ENCODE data around the gene PSME4. TPM values are rescaled to one million over a fixed set of nuclear protein-coding genes. Genes with fewer than 3 reads are reported as not detected.
"Not testable (repeated sequence)": the region's sequence is repeated elsewhere in the genome, so short reads cannot be mapped to it uniquely, and the experiment has no call there.

The PSME4 gene
- total RNA-seq, 8 experiments from 2014 or later = 28.7 to 143 (median 41.5) TPM

DNA sequence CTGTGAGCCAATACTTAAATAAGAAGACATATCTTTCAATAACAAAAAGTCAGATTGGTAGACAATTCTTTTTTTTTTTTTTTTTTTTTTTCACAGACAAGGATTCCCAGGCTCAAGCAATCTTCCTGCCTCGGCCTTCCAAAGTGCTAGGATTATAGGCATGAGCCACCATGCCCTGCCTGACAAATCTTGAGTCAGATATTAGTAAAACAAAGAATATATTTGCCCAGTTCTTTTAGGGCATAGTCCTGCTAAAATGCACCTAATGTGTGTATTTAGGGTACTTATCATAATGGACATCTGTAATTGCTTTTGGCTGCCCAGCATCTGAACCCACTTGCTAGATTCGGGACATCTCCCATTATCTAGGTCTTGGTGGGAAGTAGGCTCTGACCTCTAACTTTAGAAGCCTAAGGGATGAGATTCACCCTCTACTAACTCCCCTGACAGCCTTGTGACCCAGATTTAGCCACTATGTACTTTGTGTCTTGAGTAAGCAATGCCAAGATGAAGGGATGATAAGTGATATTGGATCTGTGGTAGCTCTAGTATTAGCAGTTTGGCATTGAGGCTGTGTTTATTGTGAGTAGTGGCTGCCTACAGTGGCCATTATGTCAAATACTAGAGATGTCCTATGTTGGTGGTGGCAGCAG is 18.5 kb upstream of the PSME4 start:
- no peaks in the 10 kb centered on the region for H3K4me1 ChIP-seq (replicated peaks in 1 of 2)
- in situ Hi-C loops (cut with MboI; ENCODE audit: low pct_unique_long_range_greater_than_20kb in 2 of 9, low sequenced_read_pairs in 9 of 9, unreplicated experiment in 9 of 9) = no loop called here
- 94 to 100% (median 100%) methylated on average over 1 to 2 of the region's 2 CpGs; no CpG with 5 or more reads in 4 of the 10 experiments for WGBS, 10 experiments
- H3K4me3 ChIP-seq = no peak overlapping the region
- no peak overlapping the region for H3K27ac ChIP-seq
- ATAC-seq (replicated peaks in 6 of 8) = no peak

GRCh38 chr2:53987336-53987921 is 16.6 kb upstream of the PSME4 start:
- in situ Hi-C loops (cut with MboI; ENCODE audit: low pct_unique_long_range_greater_than_20kb in 2 of 9, low sequenced_read_pairs in 9 of 9, unreplicated experiment in 9 of 9) = no loop called here
- no peak overlapping the region for H3K4me3 ChIP-seq
- peak in 5 of 8 experiments; percentile 16 to 93 (median 82) for ATAC-seq (replicated peaks in 6 of 8)
- WGBS, 10 experiments = 0 to 85% (median 33%) methylated on average over 1 of the region's 1 CpG; no CpG with 5 or more reads in 2 of the 10 experiments
- no peaks in the 10 kb centered on the region for H3K4me1 ChIP-seq (replicated peaks in 1 of 2)
- H3K27ac ChIP-seq = no peak overlapping the region

DNA sequence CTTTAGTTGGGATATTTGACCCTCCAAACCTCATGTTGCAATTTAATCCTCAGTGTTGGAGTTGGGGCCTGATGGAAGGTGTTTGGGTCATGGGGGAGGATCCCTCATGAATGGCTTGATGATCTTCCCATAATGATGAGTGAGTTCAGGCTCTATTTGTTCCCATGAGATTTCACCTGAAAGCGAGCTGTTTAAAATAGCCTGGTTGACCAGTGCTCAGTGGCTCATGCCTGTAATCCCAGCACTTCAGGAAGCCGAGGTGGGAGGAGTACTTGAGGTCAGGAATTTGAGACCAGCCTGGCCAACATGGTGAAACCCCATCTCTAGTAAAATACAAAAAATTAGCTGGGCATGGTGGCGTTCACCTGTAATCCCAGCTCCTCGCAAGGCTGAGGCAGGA is 14.9 kb upstream of the PSME4 start:
- no peak for ATAC-seq (replicated peaks in 6 of 8)
- in situ Hi-C loops (cut with MboI; ENCODE audit: low pct_unique_long_range_greater_than_20kb in 2 of 9, low sequenced_read_pairs in 9 of 9, unreplicated experiment in 9 of 9) = no loop called here
- no peak overlapping the region for H3K4me3 ChIP-seq
- H3K27ac ChIP-seq = no peak overlapping the region
- no peaks in the 10 kb centered on the region for H3K4me1 ChIP-seq (replicated peaks in 1 of 2)
- WGBS, 10 experiments = 83 to 100% (median 95%) methylated on average over 1 to 2 of the region's 4 CpGs; no CpG with 5 or more reads in 4 of the 10 experiments

GRCh38 chr2:53969968-53970723 is 647 bp downstream of the PSME4 start:
- ATAC-seq (replicated peaks in 6 of 8) = peak; percentile 44 to 56 (median 51)
- 0% methylated on average over 1 to 12 of the region's 46 CpGs; no CpG with 5 or more reads in 2 of the 10 experiments for WGBS, 10 experiments
- Histone ChIP-seq H3K4me3 (peak overlapping the region; percentile 55 to 88 (median 87)), H3K27ac (peak overlapping the region; percentile 92 to 97), H3K4me1 (replicated peaks in 1 of 2) (peaks cover 10 to 20% of the 10 kb centered on the region in 2 donors)
- in situ Hi-C loops (cut with MboI; ENCODE audit: low pct_unique_long_range_greater_than_20kb in 2 of 9, low sequenced_read_pairs in 9 of 9, unreplicated experiment in 9 of 9) = no loop called here

- peak in 3 of 8 experiments; percentile 5 to 12 (median 12) for ATAC-seq (replicated peaks in 6 of 8)
- in situ Hi-C loops (cut with MboI; ENCODE audit: low pct_unique_long_range_greater_than_20kb in 2 of 9, low sequenced_read_pairs in 9 of 9, unreplicated experiment in 9 of 9) = no loop called here
- peak overlapping the region; percentile 92 to 97 for H3K27ac ChIP-seq
- peaks cover 16 to 27% of the 10 kb centered on the region in 2 donors for H3K4me1 ChIP-seq (replicated peaks in 1 of 2)
- 0 to 9% (median 2%) methylated on average over 1 to 6 of the region's 6 CpGs; no CpG with 5 or more reads in 1 of the 10 experiments for WGBS, 10 experiments
- H3K4me3 ChIP-seq = peak overlapping the region; percentile 55 to 88 (median 87)
Measured at GRCh38 chr2:53969285-53969967, 1.4 kb downstream of the PSME4 start.

- no peak for ATAC-seq (replicated peaks in 6 of 8)
Measured at GRCh38 chr2:53964987-53965687, 5.7 kb downstream of the PSME4 start.

GRCh38 chr2:53964257-53964952 is 6.4 kb downstream of the PSME4 start:
- H3K27ac ChIP-seq = no peak overlapping the region

More at GRCh38 chr2:53964987-53965687, 5.7 kb downstream of the PSME4 start:
- 56 to 100% (median 92%) methylated on average over 1 to 11 of the region's 11 CpGs for WGBS, 10 experiments
- in situ Hi-C loops (cut with MboI; ENCODE audit: low pct_unique_long_range_greater_than_20kb in 2 of 9, low sequenced_read_pairs in 9 of 9, unreplicated experiment in 9 of 9) = no loop called here
- H3K4me3 ChIP-seq = no peak overlapping the region
- peaks cover 22 to 23% of the 10 kb centered on the region in 2 donors for H3K4me1 ChIP-seq (replicated peaks in 1 of 2)
- H3K27ac ChIP-seq = no peak overlapping the region

DNA sequence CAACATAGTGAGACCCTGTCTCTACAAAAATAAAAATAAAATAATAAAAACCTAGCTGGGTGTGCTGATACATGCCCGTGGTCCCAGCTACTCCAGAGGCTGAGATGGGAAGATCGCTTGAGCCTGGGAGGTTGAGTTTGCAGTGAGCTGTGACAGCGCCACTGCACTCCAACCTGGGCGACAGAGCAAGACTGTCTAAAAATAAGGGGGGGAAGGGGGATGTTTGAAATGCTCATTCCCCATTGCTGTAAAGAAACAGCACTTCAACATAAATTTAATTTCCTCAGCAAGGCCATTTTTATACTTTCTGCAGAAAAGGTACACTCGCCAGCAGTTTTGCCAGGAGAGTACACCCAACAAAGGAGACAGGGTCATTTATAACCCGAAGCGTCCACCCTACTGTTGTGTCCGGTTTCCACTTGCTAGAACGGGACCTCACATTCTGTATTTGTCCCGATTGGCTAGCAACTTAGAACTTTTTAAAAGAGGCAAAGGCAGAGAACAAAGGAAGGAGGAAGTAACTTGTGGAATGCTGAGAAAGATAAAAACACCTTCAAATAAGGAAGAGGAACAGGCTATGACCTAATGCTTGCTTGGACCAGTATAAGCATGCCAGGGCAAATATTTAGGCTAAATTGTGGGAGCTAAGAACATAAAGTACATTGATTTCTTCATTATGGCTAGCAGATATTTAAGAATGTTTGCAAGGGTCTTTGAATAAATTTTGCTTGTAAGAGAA is 9.1 kb downstream of the PSME4 start:
- H3K27ac ChIP-seq = peak overlapping the region; percentile 26 to 58
- H3K4me3 ChIP-seq; in situ Hi-C loops (cut with MboI; ENCODE audit: low pct_unique_long_range_greater_than_20kb in 2 of 9, low sequenced_read_pairs in 9 of 9, unreplicated experiment in 9 of 9): not testable (repeated sequence)
- H3K4me1 ChIP-seq (replicated peaks in 1 of 2) = peaks cover 9 to 19% of the 10 kb centered on the region in 2 donors
- ATAC-seq (replicated peaks in 6 of 8) = peak in 5 of 8 experiments; percentile 35 to 69 (median 53)
- 25 to 94% (median 80%) methylated on average over 1 to 9 of the region's 10 CpGs; no CpG with 5 or more reads in 3 of the 10 experiments for WGBS, 10 experiments

More at GRCh38 chr2:53964257-53964952, 6.4 kb downstream of the PSME4 start:
- WGBS, 10 experiments = 6 to 100% (median 53%) methylated on average over 1 to 2 of the region's 2 CpGs; no CpG with 5 or more reads in 1 of the 10 experiments
- no peak overlapping the region for H3K4me3 ChIP-seq
- in situ Hi-C loops (cut with MboI; ENCODE audit: low pct_unique_long_range_greater_than_20kb in 2 of 9, low sequenced_read_pairs in 9 of 9, unreplicated experiment in 9 of 9) = no loop called here
- H3K4me1 ChIP-seq (replicated peaks in 1 of 2) = peaks cover 22 to 23% of the 10 kb centered on the region in 2 donors
- ATAC-seq (replicated peaks in 6 of 8) = no peak

GRCh38 chr2:53960476-53960875 is 10.3 kb downstream of the PSME4 start:
- Histone ChIP-seq H3K27ac (no peak overlapping the region), H3K4me1 (replicated peaks in 1 of 2) (peaks cover 9 to 19% of the 10 kb centered on the region in 2 donors), H3K4me3 (no peak overlapping the region)
- WGBS, 10 experiments = 0 to 100% (median 53%) methylated on average over 1 to 4 of the region's 4 CpGs; no CpG with 5 or more reads in 1 of the 10 experiments
- in situ Hi-C loops (cut with MboI; ENCODE audit: low pct_unique_long_range_greater_than_20kb in 2 of 9, low sequenced_read_pairs in 9 of 9, unreplicated experiment in 9 of 9) = no loop called here
- ATAC-seq (replicated peaks in 6 of 8) = no peak

DNA sequence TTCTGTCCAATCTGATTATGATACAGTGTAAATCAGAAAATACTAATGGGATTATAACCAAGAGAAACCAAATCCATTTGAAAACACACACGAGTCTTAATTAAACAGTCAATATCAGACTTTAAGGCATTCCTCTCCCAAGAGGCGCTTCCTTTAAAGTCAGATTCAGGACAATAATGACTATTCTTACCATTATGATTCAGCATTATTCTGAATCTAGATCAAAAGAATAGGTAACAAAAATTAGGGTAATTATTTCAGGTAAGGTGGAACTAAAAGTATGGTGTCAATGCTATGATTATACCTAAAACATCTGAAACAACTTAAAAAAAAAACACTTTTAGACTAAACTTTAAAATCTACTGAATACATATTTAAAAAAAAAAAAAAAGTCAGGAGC is 12.3 kb downstream of the PSME4 start:
- Histone ChIP-seq H3K4me1 (replicated peaks in 1 of 2) (peaks cover 0 to 11% of the 10 kb centered on the region in 2 donors), H3K27ac (no peak overlapping the region), H3K4me3 (no peak overlapping the region)
- 82 to 100% (median 95%) methylated on average over 2 of the region's 2 CpGs; no CpG with 5 or more reads in 2 of the 10 experiments for WGBS, 10 experiments
- in situ Hi-C loops (cut with MboI; ENCODE audit: low pct_unique_long_range_greater_than_20kb in 2 of 9, low sequenced_read_pairs in 9 of 9, unreplicated experiment in 9 of 9) = no loop called here
- ATAC-seq (replicated peaks in 6 of 8) = no peak

DNA sequence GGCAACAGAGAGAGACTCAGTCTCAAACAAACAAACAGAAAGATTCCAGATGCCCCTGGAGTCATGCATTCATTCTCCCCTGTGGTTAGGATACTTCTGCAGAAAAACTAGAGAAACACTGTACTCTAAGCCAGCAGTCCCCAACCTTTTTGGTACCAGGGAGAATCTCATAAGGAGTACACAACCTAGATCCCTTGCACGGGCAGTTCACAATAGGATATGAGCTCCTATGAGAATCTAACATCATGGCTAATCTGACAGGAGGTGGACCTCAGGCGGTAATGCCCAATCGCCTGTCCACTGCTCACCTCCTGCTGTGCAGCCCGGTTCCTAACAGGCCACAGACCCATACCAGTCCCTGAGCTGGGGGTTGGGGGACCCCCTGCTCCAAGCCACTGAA is 18.3 kb downstream of the PSME4 start:
- in situ Hi-C loops (cut with MboI; ENCODE audit: low pct_unique_long_range_greater_than_20kb in 2 of 9, low sequenced_read_pairs in 9 of 9, unreplicated experiment in 9 of 9) = no loop called here
- peak in 1 of 8 experiments; percentile 41 for ATAC-seq (replicated peaks in 6 of 8)
- Histone ChIP-seq H3K27ac (no peak overlapping the region), H3K4me1 (replicated peaks in 1 of 2) (no peaks in the 10 kb centered on the region), H3K4me3 (no peak overlapping the region)
- 67 to 100% (median 87%) methylated on average over 1 to 4 of the region's 4 CpGs; no CpG with 5 or more reads in 1 of the 10 experiments for WGBS, 10 experiments
